Stimulated activated naive CD8-positive, alpha-beta T cell treated with anti-CD3 and anti-CD28 coated beads, Interleukin-15, Interleukin-2, amounts not matched to agents 100 U/mL and 50 U/mL, for 24 hours (primary cell): Measurements from ENCODE around the gene ERMP1.

Source experiments
- ATAC-seq: fragments of 150-1000 bp; cut with Tn5 transposase; one replicate; pipeline ENCODE4 v1.10.0; 2021
- DNase-seq: peaks from one replicate; pipeline ENCODE4 v3.0.0; 2021

ERMP1 gene

DNA sequence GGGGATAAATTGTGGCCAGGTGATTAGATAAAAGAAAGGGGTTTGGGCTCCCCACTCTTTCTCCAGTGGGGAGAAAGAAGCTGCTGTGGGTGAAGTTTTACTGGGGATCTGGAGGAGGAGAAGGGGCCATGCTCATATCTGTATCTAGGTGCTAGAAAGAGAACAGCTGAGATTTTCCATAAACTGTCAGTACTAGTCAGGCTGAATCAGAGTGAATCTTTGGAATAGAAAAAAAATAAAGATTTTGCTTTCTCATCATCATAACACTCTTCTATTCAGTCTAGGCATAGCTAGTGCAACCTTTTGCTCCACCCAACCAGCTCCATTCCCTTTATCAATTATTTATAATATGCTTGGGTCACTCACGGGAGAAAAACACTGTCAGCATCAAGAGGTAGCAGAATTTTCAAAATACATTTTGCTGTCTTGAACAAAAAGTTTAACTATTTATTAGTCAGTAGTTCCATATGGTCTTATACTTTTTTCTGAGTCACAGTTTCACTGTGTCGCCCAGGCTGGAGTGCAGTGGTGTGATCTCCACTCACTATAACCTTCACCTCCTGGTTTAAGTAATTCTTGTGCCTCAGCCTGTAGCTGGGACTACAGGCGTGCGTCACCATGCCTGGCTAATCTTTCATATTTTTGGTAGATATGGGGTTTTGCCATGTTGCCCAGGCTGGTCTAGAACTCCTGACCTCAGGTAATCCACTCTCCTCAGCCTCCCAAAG lies 21.3 kb upstream of the ERMP1 start:
- ATAC-seq: peak; percentile 66
- no peak for DNase-seq

DNA sequence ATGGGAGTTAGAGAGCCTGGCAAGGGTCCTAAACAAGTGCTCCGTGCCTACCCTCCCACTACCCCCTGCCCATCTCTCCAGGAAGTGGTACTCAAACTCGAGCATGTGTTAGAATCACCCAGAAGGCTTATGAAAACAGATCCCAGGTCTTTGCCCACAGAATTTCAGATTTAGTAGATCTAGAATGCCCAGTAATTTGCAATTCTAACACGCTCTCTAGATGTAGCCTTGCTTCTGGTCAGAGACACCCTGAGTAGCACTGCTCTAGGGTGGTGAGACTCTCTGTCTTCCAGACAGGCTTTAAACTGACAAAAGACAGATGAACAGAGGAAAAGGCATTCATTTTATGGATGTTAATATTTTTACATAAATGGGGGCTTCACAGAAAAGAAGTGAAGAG lies 20.7 kb upstream of the ERMP1 start:
- DNase-seq (no peak), ATAC-seq (no peak)

DNA sequence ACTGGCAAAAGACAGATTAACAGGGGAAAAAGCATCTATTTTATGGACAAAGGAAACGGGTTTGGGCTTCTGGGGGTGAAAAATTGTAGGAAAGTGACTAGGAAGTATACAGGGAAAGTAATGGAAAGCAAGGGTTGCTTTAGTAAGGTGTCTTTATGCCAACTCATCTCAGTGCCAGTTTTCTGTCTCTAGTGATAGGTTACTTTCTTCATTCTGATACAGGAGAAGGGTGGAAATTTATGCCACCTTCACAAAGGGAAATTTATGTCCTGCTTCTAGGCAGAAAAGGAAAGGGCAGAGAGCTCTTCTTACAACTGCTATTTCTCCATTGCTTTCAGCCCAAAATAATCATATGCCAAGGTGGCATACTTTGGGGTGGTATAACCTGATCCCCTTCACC lies 20.1 kb upstream of the ERMP1 start:
- no peak for DNase-seq
- no peak for ATAC-seq

DNA sequence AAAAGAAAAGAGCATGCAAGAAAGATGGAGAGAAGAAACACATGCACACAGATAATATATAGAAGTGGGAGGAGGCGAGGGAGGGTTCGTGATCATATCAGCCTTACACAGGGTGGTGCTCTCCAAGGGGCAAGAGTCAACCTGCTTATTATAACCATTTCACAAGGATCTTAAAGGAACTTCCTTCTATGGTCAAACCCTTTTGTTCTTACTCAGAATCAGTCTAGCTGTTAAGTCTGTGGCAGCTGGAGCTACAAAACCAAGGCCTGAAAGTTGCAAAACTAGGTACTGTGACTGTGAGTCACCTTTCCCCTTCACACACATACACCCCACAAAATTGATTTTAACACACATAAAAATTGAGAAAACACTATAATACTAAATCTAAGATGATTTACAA lies 18.5 kb upstream of the ERMP1 start:
- peak; percentile 33 for DNase-seq
- ATAC-seq: peak; percentile 92

DNA sequence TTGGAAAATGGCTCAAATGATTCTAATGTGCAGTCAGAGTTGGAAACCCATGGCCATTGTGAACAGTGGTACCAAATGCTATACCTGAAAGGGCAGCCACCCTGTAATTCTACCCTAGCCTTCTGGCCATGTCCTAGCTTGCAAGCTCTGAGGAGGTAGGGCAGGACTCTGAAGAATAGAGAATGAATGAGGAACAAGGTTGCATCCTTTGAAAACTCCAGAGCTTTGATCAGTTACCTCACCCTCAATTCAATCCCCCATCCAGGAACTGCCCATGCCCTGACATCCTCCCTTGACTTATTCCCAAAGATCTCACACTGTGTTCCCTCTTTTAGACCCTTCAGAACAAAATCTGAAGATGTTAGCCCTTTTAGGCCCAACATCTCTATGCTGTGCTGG lies 17.8 kb upstream of the ERMP1 start:
- ATAC-seq (no peak), DNase-seq (no peak)

DNA sequence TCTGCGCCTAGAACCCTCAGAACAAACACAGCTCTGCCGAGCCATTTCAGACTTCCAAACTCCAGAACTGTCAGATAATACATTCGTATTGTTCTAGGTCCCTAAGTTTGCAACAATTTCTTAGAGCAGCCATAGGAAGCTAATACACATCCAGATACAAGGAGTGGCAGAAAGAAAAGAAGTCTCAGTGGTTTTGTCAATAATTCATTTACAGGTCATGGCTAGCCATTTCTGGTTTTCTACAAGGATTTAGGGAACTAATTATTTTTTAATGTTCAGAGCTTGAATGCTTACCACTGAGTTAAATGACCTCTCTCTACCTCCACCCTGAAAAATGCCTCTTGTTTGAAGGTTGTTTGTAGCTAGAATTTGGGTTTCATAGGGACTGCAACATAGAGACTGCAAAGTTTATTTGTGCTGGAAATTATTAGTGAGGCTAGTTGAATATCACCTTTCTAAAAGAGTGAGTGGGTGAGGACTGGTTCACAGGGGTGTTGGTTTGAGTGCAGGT lies 15.5 kb upstream of the ERMP1 start:
- ATAC-seq: no peak

DNA sequence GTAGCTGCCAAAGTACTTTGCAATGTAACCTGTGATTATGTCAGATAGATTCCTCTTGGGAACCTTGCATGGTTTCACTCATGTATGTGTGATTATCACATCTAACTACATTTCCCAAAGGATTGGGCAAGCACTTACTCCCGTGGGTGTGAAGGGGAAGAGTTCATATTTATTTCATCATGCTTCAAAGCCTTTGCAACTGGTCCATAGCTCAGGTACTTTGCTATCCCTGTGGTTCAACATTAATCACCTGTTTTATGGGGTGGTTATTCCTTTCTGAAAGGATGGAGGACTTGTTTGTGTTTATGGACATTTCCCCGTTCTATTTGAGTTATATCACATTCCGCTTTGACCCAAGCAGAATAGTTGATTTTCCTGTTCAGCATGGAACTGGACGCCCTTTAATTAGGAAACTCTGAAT lies 13.6 kb upstream of the ERMP1 start:
- DNase-seq: no peak
- ATAC-seq: no peak

More for the DNA sequence above, 15.5 kb upstream of the ERMP1 start:
- DNase-seq: no peak

DNA sequence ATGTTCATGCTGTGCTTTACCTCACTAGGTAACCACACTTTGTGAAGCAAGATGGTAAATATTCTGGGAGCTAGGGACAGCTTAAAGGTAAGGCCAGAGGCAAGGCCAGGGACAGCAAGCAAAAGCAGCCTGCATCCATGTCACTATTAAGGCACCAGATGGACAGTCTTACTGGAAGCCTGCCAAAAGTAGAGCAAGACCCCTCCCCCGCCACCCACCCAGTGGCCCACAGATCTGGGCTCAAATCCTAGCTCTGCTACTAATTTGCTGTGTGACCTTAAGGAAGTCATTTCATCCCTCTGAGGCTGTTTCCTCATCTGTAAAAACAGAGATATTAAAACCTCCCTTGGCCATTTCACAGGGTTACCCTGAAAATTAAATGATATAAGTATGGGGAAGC lies 13.2 kb upstream of the ERMP1 start:
- ATAC-seq (no peak), DNase-seq (no peak)

DNA sequence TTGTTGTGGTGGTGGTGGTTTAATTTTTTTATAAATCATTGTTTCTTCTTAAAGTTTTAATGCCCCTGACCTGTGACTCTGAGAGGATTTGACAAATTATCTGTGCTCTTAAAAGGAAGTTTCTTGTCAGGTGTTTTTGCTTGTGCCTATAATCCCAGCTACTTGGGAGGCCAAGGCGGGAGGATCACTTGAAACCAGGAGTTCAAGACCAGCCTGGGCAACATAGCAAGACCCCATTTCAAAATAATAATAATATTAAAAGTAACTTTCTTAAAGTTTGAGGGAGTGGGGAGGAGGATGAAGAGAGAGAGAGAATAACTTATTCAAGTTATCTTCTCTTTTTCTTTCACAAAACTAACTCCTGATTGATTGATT lies 12.2 kb upstream of the ERMP1 start:
- ATAC-seq (no peak), DNase-seq (no peak)

DNA sequence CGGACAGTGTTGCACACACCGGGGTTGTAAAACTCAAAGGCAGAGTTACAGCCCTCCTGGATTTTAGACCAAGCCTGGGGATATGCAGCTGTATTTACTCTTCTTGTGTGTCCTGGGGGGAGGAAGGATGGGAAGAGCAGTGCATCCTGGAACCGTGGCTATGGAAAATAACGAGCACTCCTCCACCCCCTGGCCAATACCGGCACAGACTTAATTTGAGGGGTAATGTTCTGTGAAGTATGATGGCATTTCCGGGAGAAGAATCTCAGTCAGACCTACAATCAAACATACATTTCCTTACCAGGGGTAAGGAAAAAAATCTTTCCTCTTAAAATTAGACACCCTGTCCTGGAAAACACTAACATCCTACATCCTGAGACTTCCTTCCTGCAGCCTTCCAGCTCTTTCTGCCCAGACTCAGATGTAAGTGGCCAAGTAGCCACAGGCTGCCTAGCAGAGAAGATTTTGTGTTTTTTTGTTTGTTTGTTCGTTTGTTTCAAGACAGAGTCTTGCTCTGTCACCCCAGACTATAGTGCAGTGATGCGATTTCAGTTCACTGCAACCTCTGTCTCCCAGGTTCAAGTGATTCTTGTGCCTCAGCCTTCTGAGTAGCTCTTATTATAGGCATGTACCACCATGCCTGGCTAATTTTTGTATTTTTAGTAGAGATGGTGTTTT lies 11.0 kb upstream of the ERMP1 start:
- DNase-seq: no peak

DNA sequence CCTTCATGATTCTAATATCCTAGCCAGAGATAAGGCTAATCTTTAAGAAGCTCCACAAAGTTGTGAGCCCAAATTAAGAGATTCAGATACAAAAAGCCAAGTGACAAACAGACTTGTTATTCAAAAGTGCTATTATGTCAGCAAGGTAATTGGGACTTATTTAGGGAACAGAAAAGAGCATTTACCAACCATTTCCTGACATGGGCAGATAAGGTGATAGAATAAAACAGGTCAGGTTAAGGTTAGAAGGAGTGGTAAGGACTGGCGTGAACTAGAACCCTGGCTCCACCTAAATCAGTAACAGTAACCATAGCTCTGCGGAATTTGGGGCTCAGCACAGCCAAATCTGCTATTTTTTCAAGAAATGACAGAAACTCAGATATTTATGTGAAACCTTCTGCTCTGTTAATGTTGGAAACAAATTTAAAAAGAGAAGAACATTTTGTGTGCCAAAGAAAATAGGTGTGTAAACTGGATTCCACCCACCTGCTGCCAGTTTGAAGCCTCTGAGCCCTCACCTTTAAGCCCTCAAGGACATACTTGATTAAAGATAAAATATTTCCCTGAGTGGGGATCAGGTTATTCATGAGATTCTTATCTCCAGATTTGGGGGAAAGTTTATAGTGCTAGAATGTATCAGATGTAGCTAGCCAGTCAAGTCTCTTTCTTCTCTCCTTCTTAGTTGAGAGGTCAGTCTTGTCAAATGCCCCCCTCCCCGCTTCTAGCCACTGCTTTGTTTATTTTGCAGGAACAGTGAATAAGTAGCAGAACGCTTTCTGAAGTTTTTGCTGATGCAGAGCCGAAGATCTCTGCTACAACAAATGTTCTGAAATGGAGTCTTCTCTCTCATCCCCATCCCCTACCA lies 10.2 kb upstream of the ERMP1 start:
- no peak for DNase-seq

More for the DNA sequence above, 11.0 kb upstream of the ERMP1 start:
- ATAC-seq: no peak

DNA sequence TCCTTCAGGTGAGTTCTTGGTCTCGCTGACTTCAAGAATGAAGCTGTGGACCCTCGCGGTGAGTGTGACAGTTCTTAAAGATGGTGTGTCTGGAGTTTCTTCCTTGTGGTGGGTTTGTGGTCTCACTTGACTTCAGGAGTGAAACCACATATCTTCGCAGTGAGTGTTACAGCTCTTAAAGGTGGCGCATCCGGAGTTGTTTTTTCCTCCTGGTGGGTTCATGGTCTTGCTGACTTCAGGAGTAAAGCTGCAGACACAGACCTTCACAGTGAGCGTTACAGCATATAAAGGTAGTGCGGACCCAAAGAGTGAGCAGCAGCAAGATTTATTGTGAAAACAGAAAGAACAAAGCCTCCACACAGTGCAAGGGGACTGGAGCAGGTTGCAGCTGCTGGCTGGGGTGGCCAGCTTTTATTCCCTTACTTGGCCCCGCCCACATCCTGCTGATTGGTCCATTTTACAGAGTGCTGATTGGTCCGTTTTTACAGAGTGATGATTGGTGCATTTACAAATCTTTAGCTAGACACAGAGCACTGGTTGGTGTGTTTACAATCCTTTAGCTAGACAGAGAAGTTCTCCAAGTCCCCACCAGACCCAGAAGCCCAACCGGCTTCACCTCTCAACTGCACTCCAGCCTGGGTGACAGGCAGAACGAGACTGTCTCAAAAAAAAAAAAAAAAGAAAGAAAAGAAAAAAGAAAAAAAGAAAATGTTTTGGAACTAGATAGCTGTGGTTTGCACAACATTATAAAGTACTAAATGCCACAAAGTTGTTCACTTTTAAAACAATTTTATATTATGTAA lies 9.1 kb upstream of the ERMP1 start:
- ATAC-seq: peak; percentile 71
- DNase-seq: peak; percentile 56

More for the DNA sequence above, 10.2 kb upstream of the ERMP1 start:
- no peak for ATAC-seq

DNA sequence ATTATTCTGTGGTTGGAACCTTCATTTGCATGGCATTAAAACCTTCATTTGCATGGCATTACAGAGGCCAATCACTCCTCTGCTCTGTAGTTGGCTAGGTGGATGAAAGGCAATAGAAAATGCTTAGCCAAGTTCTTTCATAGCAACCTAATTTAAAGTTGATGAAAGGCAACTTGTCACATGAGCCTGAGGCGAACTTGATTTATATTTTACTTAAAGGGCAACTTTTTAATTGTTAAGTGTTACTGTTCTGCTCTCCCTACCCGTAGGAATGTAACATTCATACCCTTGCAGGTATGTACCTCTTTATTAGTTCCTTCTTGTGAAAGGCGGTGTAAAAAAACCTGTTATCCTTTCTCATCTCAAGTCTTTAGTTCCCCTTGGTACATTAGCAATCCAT lies 7.9 kb upstream of the ERMP1 start:
- ATAC-seq (no peak), DNase-seq (no peak)

DNA sequence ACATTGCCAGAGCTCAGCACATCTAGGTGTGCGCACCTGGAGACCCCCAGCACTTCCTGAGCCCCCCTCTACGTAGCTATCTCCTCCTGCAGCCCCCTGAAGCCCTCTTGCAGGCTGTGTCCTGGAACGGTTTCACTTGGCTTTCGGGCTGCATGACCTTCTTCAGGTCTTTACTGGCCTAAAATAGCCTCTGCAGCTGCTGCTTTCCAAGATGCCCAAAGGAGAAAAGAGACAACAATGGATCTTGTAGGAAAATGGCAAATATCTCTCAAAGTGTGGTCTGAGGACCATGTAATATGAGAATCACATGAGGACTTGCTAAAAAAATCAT lies 6.6 kb upstream of the ERMP1 start:
- DNase-seq (no peak), ATAC-seq (no peak)

DNA sequence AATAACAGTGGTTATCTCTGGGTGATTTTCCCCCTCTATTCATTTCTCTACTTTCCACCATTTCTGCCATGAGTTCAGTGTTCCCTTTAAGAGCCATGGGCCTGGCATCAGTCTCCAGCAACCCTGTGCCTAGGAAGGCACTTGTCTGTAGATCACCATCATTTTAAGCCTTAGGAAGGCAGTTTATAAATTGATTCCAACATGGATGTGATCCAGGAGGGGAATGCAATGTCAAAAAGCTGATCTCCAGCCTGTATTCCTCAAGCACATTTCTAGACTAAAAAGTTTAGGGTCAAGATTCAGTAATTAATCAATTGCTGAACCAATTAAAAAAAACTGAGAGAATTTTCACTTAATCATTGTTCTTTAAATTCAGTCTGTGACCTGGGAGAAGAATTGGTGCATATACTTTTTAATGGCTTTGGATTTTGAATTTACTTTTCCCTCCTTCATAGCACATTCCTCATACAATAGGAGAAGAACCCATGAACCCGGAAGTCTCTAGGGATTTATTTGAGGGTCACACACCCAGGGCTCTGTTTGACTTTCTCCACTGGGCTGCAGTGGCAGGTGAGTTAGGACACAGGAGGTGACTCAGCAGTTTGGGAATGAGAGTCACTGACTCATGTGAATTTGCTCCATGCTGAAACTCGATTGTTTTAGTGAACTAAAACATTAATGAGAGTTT lies 6.1 kb upstream of the ERMP1 start:
- DNase-seq: no peak

DNA sequence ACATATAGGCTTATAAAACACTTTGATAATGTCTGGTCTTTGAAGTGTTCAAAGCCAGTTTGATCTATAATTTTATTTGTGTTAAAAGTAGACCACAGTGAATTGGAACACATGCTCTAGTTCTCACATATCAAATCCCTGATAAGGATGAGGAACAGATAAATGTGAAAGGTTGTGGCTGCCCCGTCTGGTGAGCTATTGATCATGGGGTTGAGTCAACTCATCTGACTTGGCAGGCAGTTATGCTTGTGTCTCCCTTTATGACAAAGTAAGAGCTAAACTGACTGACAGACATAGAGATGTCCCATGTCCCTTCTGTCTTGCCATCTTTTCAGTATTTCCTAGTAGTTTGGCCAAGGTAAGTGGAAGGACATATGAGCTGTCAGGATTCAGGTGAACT lies 2.9 kb upstream of the ERMP1 start:
- DNase-seq (no peak), ATAC-seq (no peak)

More for the DNA sequence above, 6.1 kb upstream of the ERMP1 start:
- no peak for ATAC-seq

DNA sequence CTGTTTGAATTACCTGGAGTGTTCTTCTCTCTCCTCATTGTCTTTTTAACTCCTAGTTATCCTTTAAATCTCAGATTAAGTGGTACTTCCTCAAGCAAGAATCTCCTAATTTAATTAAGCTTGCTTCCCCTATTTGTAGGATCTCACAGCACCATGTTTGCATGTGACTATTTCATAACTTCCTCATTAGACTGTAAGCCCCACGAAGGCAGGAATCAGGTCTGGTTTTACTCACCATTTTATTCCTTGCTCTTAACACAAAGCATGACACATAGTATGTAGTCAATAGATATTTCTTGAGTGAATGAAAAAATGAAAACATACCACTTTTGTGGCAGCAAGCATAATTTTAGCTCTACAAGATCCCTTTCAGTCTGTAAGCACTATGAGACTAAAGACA lies 1.3 kb upstream of the ERMP1 start:
- no peak for ATAC-seq
- no peak for DNase-seq

DNA sequence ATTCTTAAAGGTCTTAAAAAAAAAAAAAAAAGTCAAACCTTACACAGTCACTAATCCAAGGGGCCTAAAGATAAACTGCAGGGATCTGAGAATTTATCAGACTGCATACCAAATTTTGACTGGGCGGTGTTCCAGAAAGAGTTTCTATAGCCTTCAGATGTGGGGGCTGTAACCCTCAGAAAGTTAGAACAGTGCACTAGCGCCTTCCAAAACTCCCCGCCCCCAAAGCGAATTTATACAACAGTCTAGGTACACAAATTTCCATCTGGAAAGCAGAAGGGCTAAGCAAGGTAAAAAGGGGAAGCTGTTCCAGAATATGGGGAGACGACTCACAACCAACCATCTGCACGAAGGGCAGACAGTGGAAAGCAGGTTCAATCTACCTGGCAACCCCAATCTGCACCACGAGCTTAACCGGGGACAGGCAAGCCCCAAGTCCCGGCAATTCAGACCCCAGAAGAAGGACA lies 813 bp downstream of the ERMP1 start:
- ATAC-seq (no peak), DNase-seq (peak; percentile 16)

DNA sequence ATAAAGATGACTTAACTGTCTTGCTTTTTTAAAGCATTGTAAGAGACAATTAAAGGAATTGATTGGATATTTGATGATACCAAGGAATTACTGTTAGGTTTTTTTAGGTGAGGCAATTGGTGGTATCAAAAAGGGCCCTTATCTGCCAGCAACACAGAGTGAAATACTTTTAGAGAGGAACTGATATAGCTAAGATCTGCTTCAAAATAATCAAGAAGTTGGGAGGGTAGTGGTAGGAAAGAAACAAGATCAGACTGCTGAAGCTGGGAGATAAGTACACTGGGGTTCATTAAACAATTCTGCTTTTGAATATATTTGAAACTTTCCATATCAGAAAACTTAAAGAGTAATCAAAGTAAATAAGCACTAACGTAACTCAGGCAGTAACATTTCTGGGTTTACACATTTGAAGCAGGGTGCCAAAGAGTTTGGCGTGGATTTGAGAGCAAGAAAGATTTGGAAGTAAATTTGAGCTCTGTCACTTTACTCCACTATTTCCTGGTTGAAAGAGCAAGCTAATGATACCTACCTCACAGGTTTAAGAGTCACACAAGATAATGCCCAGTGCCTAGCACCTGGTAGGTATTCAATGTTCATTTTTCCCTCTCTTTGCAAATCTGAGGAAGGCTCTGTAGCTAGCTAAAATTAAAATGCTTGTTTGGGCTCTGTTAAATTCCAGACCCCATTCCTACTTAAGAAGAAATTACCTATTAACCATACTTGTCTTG lies 6.9 kb downstream of the ERMP1 start:
- DNase-seq (no peak), ATAC-seq (no peak)

DNA sequence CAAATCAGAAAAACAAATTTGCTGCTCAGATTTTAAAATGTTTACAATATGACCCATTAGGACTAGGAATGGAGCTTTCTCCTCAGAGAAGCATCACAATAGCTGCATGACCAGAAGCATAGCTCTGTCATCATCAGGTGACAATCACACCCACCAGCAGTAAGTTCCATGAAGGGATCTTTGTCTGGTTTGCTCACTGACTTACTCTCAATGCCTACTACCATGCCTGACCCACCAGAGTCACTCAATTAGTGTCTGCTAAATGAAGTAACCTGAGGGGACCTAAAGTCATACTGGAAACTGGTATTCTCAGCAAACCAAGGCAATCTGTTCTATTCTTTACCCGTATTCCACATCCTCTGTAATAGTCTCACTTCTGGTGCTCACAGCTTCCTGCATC lies 7.7 kb downstream of the ERMP1 start:
- ATAC-seq (no peak), DNase-seq (no peak)

DNA sequence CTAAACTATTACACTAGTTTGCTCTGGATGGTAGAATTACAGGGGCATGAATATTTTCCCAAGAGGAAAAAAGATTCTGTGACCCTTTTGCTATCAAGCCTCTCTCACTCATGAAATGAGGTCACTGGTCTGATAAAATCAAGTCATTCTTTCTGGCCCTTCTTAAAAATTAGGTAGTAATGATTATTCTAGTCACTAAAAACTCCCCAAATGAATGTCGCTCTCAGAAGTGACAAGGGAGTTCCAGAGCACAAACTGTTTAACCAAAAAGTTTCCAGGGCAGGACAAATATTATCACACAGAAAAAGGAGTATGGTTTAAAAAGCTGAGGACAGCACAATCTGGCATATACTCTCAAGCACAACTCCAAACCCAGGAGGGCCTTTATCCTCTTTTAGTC lies 12.5 kb downstream of the ERMP1 start:
- no peak for ATAC-seq
- DNase-seq: no peak
